ENCODE measurements around the gene IDE.

- TF ChIP-seq CTCF (IDR thresholded peaks at IDR 0.05) (no peak), POLR2A (IDR thresholded peaks at IDR 0.05) (no peak)
Measured at GRCh38 chr10:92544296-92544695, 29.6 kb downstream of the IDE start.

Measured in uterus (tissue), 2 donors.